H9 (cell line): ENCODE measurements around the gene SEMA6A. TPM values are rescaled to one million over a fixed set of nuclear protein-coding genes. Genes with fewer than 3 reads are reported as not detected.

Source experiments
- DNase-seq: peaks from one replicate; pipeline ENCODE4 v3.0.0-alpha.2; 2017
- H2AFZ ChIP-seq: one replicate; pipeline ENCODE4 v1.6.1; 2013; ENCODE audit warnings: mild to moderate bottlenecking, low read length, control low read depth, moderate library complexity
- H2AK5ac ChIP-seq: 2 replicates; pipeline ENCODE4 v1.6.1; 2013; ENCODE audit warnings: low read length, control low read depth, mixed read lengths; ENCODE audit not compliant: insufficient read length
- H2BK120ac ChIP-seq: one replicate; pipeline ENCODE4 v1.6.1; 2013; ENCODE audit warnings: low read depth, mild to moderate bottlenecking, low read length, control low read depth, inconsistent platforms; ENCODE audit not compliant: poor library complexity, severe bottlenecking
- H2BK12ac ChIP-seq: 2 replicates; pipeline ENCODE4 v1.6.1; 2013; ENCODE audit warnings: low read length, control low read depth, mixed read lengths, low read depth; ENCODE audit not compliant: insufficient read length
- H2BK15ac ChIP-seq: 2 replicates; pipeline ENCODE4 v1.6.1; 2013; ENCODE audit warnings: low read depth, low read length, control low read depth
- H2BK20ac ChIP-seq: one replicate; pipeline ENCODE4 v1.6.1; 2013; ENCODE audit warnings: low read depth, mild to moderate bottlenecking, low read length, control low read depth, inconsistent platforms; ENCODE audit not compliant: poor library complexity, severe bottlenecking
- H2BK5ac ChIP-seq: 2 replicates; pipeline ENCODE4 v1.6.1; 2013; ENCODE audit warnings: low read length, control low read depth, mixed read lengths; ENCODE audit not compliant: insufficient read length
- H3K14ac ChIP-seq: 2 replicates; pipeline ENCODE4 v1.6.1; 2013; ENCODE audit warnings: low read length, control low read depth; ENCODE audit not compliant: insufficient read depth
- H3K18ac ChIP-seq: 2 replicates; pipeline ENCODE4 v1.6.1; 2013; ENCODE audit warnings: low read depth, mild to moderate bottlenecking, mixed read lengths, low read length, control low read depth; ENCODE audit not compliant: insufficient read length
- H3K23ac ChIP-seq: 2 replicates; pipeline ENCODE4 v1.6.1; 2013; ENCODE audit warnings: low read length, control low read depth, mixed read lengths, low read depth; ENCODE audit not compliant: insufficient read length
- H3K23me2 ChIP-seq: 2 replicates; pipeline ENCODE4 v1.6.1; 2013; ENCODE audit warnings: low read depth, mild to moderate bottlenecking, mixed read lengths, low read length, control low read depth; ENCODE audit not compliant: insufficient read length, poor library complexity, severe bottlenecking
- H3K27ac ChIP-seq: 2 replicates; pipeline ENCODE4 v1.5.1; 2013; ENCODE audit warnings: low read length, control low read depth, mixed read lengths, low read depth; ENCODE audit not compliant: insufficient read length
- H3K27me3 ChIP-seq: 2 replicates; pipeline ENCODE4 v1.6.1; 2013; ENCODE audit warnings: low read length, control low read depth, inconsistent platforms; ENCODE audit not compliant: insufficient read depth
- H3K4ac ChIP-seq: 2 replicates; pipeline ENCODE4 v1.6.1; 2013; ENCODE audit warnings: low read depth, mild to moderate bottlenecking, control low read depth, inconsistent platforms, low read length, moderate library complexity
- H3K4me1 ChIP-seq: 2 replicates; pipeline ENCODE4 v1.6.1; 2013; ENCODE audit warnings: low read length, control low read depth, inconsistent platforms; ENCODE audit not compliant: insufficient read depth
- H3K4me2 ChIP-seq: 2 replicates; pipeline ENCODE4 v1.6.1; 2013; ENCODE audit warnings: low read length, control low read depth, mixed read lengths; ENCODE audit not compliant: insufficient read length, insufficient read depth
- H3K56ac ChIP-seq: 2 replicates; pipeline ENCODE4 v1.6.1; 2013; ENCODE audit warnings: low read depth, mild to moderate bottlenecking, mixed read lengths, low read length, control low read depth; ENCODE audit not compliant: insufficient read length
- H3K79me1 ChIP-seq: 2 replicates; pipeline ENCODE4 v1.6.1; 2013; ENCODE audit warnings: low read depth, mild to moderate bottlenecking, moderate library complexity, low read length, control low read depth, inconsistent platforms; ENCODE audit not compliant: insufficient read depth, poor library complexity, severe bottlenecking
- H3K79me2 ChIP-seq: 2 replicates; pipeline ENCODE4 v1.6.1; 2013; ENCODE audit warnings: low read length, control low read depth, inconsistent platforms; ENCODE audit not compliant: insufficient read depth
- H3K9ac ChIP-seq: 2 replicates; pipeline ENCODE4 v1.6.1; 2013; ENCODE audit warnings: low read length, control low read depth, mixed read lengths; ENCODE audit not compliant: insufficient read length; ENCODE audit errors: extremely low read depth
- H3K9me3 ChIP-seq: one replicate; pipeline ENCODE4 v1.6.1; 2013; ENCODE audit warnings: low read depth, low read length, inconsistent platforms; ENCODE audit not compliant: control insufficient read depth
- H3T11ph ChIP-seq: one replicate; pipeline ENCODE4 v1.6.1; 2013; ENCODE audit warnings: mild to moderate bottlenecking, low read length, control low read depth, inconsistent platforms
- H4K20me1 ChIP-seq: one replicate; pipeline ENCODE4 v1.6.1; 2013; ENCODE audit not compliant: control insufficient read depth, insufficient read length, insufficient read depth
- H4K5ac ChIP-seq: 2 replicates; pipeline ENCODE4 v1.6.1; 2013; ENCODE audit warnings: low read depth, mild to moderate bottlenecking, mixed read lengths, low read length, control low read depth; ENCODE audit not compliant: insufficient read length
- H4K8ac ChIP-seq: replicated peaks from 2 replicates; pipeline ENCODE4 v1.6.1; 2013; ENCODE audit warnings: low read length, control low read depth, mixed read lengths, low read depth; ENCODE audit not compliant: insufficient read length
- H4K91ac ChIP-seq: 2 replicates; pipeline ENCODE4 v1.6.1; 2013; ENCODE audit warnings: low read depth, mild to moderate bottlenecking, moderate library complexity, mixed read lengths, low read length, control low read depth; ENCODE audit not compliant: insufficient read length
- H3K27ac Mint-ChIP-seq, 3 experiments: 2 replicates in 2 of 3; 3 replicates in 1 of 3; pipeline ENCODE4 v1.8.0; 2020 to 2021; ENCODE audit warnings: mixed read lengths in 3 of 3, mild to moderate bottlenecking in 1 of 3, moderate library complexity in 1 of 3
- H3K27me3 Mint-ChIP-seq: 2 replicates; pipeline ENCODE4 v1.8.0; 2021; ENCODE audit warnings: low read depth, mild to moderate bottlenecking, moderate library complexity, mixed read lengths
- H3K36me3 Mint-ChIP-seq, 3 experiments: 2 replicates in 2 of 3; 3 replicates in 1 of 3; pipeline ENCODE4 v1.8.0; 2020 to 2021; ENCODE audit warnings: low read depth in 3 of 3, mixed read lengths in 3 of 3; ENCODE audit not compliant: insufficient read depth in 1 of 3
- H3K4me1 Mint-ChIP-seq, 2 experiments: 2 replicates each; pipeline ENCODE4 v1.8.0; 2020; ENCODE audit warnings: mixed read lengths in 2 of 2
- H3K4me3 Mint-ChIP-seq, 2 experiments: 2 replicates in 1 of 2; 3 replicates in 1 of 2; pipeline ENCODE4 v1.8.0; 2020 to 2021; ENCODE audit warnings: mild to moderate bottlenecking in 2 of 2, mixed read lengths in 2 of 2, moderate library complexity in 1 of 2
- H3K9me3 Mint-ChIP-seq, 2 experiments: 2 replicates in 1 of 2; 3 replicates in 1 of 2; pipeline ENCODE4 v1.8.0; 2020; ENCODE audit warnings: mild to moderate bottlenecking in 2 of 2, mixed read lengths in 2 of 2, moderate library complexity in 1 of 2
- CTCF ChIP-seq: fragments of 200-600 bp; sonication (generic); conservative IDR thresholded peaks from 3 replicates; pipeline ENCODE4 v1.8.0; 2021; ENCODE audit warnings: antibody characterized with exemption, mild to moderate bottlenecking
- WGBS: extraction: QIAGEN DNeasy Blood & Tissue Kit; methylation state at CpG from one replicate; pipeline ENCODE4 v1.1.7; 2013; ENCODE audit warnings: missing lambda C conversion rate, low lambda C conversion rate, mixed read lengths; ENCODE audit not compliant: insufficient read length; ENCODE audit errors: extremely low coverage; 5-methylcytosine and 5-hydroxymethylcytosine counted together
- total RNA-seq: library from RNA; stranded (reverse); gene quantifications from 2 replicates; pipeline ENCODE4 v1.2.1, GENCODE V29; 2021

The SEMA6A gene
- total RNA-seq, 1 experiment from 2014 or later: 354 TPM

GRCh38 chr5:116472274-116472673 lies 102.3 kb downstream of the SEMA6A start:
- Histone ChIP-seq H2BK12ac (no peak overlapping the region), H3K18ac (no peak overlapping the region), H4K8ac (no peak overlapping the region), H3K79me1 (no peaks in the 10 kb centered on the region), H3K23ac (no peak overlapping the region), H3K4me1 (no peaks in the 10 kb centered on the region), H3K4ac (no peak overlapping the region), H3K14ac (no peak overlapping the region), H3T11ph (no peak overlapping the region), H3K4me2 (no peak overlapping the region), H4K91ac (no peak overlapping the region), H2BK15ac (no peak overlapping the region), H4K5ac (no peak overlapping the region), H3K9me3 (no peaks in the 10 kb centered on the region), H3K23me2 (no peaks in the 10 kb centered on the region), H2AFZ (no peak overlapping the region), H4K20me1 (no peaks in the 10 kb centered on the region), H3K9ac (no peak overlapping the region), H3K56ac (no peak overlapping the region), H3K27me3 (no peaks in the 10 kb centered on the region), H2AK5ac (no peak overlapping the region), H3K27ac (no peak overlapping the region), H2BK20ac (no peak overlapping the region), H3K79me2 (0 out of 2 replicates have a peak, but pooled peaks cover 2% of the 10 kb centered on the region), H2BK5ac (no peak overlapping the region), H2BK120ac (no peak overlapping the region)
- Mint-ChIP-seq H3K9me3 (no peaks in the 10 kb centered on the region), H3K4me1 (no peaks in the 10 kb centered on the region; a peak in 1 of 4 replicates), H3K4me3 (no peak overlapping the region), H3K27ac (no peak overlapping the region), H3K36me3 (peaks cover 58 to 96% (median 95%) of the 10 kb centered on the region in 3 experiments; a peak in 6 of 7 replicates), H3K27me3 (no peaks in the 10 kb centered on the region)
- no peak; the same call in 2 of the 3 replicates for TF ChIP-seq CTCF
- DNase-seq: no peak
- no CpG with 5 or more reads among the region's 3 CpGs for WGBS
